ENCODE data around the gene ANKRD34A.

GRCh38 chr1:145967288-145967687 lies 2.9 kb upstream of the ANKRD34A start:
- no peak for TF ChIP-seq CTCF (IDR thresholded peaks at IDR 0.05; ENCODE audit: control extremely low read depth in 1 of 3, insufficient read depth in 1 of 3, low read depth in 1 of 3, low read length in 3 of 3)
- TF ChIP-seq YY1 (IDR thresholded peaks at IDR 0.05; ENCODE audit: low read depth, low read length), result no peak
- no peak for TF ChIP-seq JUND (IDR thresholded peaks at IDR 0.05; ENCODE audit: low read length)
- TF ChIP-seq POLR2A (IDR thresholded peaks at IDR 0.05; ENCODE audit: control extremely low read depth in 1 of 2, low read depth in 2 of 2, low read length in 2 of 2), result no peak
- no peak for TF ChIP-seq SP2 (IDR thresholded peaks at IDR 0.05; ENCODE audit: low read length)
- no peak for TF ChIP-seq HDAC6 (IDR thresholded peaks at IDR 0.05; ENCODE audit: low read depth, low read length)
- TF ChIP-seq MAX (IDR thresholded peaks at IDR 0.05), result no peak

Measured in H1 (cell line).